Medulla oblongata (tissue), 1 donor: ENCODE measurements around the gene TARS3.

ENCODE experiments used
- DNase-seq: peaks from one replicate; pipeline ENCODE4 v3.0.0-alpha.2; 2015; ENCODE audit errors: extremely low spot score

Gene TARS3

GRCh38 chr15:101604124-101604874, 120.0 kb downstream of the TARS3 start:
- DNase-seq, result no peak
